ENCODE data around the gene CDH26.

CDH26 gene

GRCh38 chr20:59925359-59925758 lies 32.9 kb upstream of the CDH26 start:
- no peak overlapping the region for H3K9ac ChIP-seq (ENCODE audit: low read length)
- no peaks in the 10 kb centered on the region for H3K79me2 ChIP-seq (ENCODE audit: low read length)
- H3K9me2 ChIP-seq (replicated peaks; ENCODE audit: insufficient read depth, low read length) = no peaks in the 10 kb centered on the region
- no peaks in the 10 kb centered on the region for H3K36me3 ChIP-seq (replicated peaks; ENCODE audit: insufficient read depth, low read length)
- no peak overlapping the region for H2AFZ ChIP-seq (ENCODE audit: low read length)
- H3K27me3 ChIP-seq (replicated peaks; ENCODE audit: insufficient read depth, low read length) = no peaks in the 10 kb centered on the region
- TF ChIP-seq EZH2phosphoT487 (IDR thresholded peaks at IDR 0.05; ENCODE audit: low read length) (no peak), EZH2 (optimal IDR thresholded peaks at IDR 0.05; ENCODE audit: low read depth, low read length) (no peak), CTCF (IDR thresholded peaks at IDR 0.05; ENCODE audit: low read length) (no peak)
- H4K20me1 ChIP-seq (ENCODE audit: insufficient read depth, low read length) = no peaks in the 10 kb centered on the region
- no peak overlapping the region for H3K4me3 ChIP-seq (ENCODE audit: low read length)
- H3K4me2 ChIP-seq (ENCODE audit: low read depth, low read length) = no peak overlapping the region
- no peaks in the 10 kb centered on the region for H3K9me3 ChIP-seq (replicated peaks; ENCODE audit: insufficient read depth, low read length)
- H3K27ac ChIP-seq (ENCODE audit: low read length) = no peak overlapping the region
- DNase-seq = no peak
- peaks cover 29% of the 10 kb centered on the region for H3K4me1 ChIP-seq (ENCODE audit: low read length)
- 0 out of 2 replicates have a peak, but pooled peaks cover 5% of the 10 kb centered on the region for H3F3A ChIP-seq (ENCODE audit: insufficient read depth, low read length)

GRCh38 chr20:59925899-59926298 lies 32.3 kb upstream of the CDH26 start:
- TF ChIP-seq CTCF (IDR thresholded peaks at IDR 0.05; ENCODE audit: low read length) (no peak), EZH2 (optimal IDR thresholded peaks at IDR 0.05; ENCODE audit: low read depth, low read length) (no peak), EZH2phosphoT487 (IDR thresholded peaks at IDR 0.05; ENCODE audit: low read length) (no peak)
- Histone ChIP-seq H3K9ac (ENCODE audit: low read length) (no peak overlapping the region), H3F3A (ENCODE audit: insufficient read depth, low read length) (0 out of 2 replicates have a peak, but pooled peaks cover 5% of the 10 kb centered on the region), H3K4me3 (ENCODE audit: low read length) (no peak overlapping the region), H2AFZ (ENCODE audit: low read length) (no peak overlapping the region), H3K9me3 (replicated peaks; ENCODE audit: insufficient read depth, low read length) (no peaks in the 10 kb centered on the region), H3K27me3 (replicated peaks; ENCODE audit: insufficient read depth, low read length) (no peaks in the 10 kb centered on the region), H4K20me1 (ENCODE audit: insufficient read depth, low read length) (no peaks in the 10 kb centered on the region), H3K9me2 (replicated peaks; ENCODE audit: insufficient read depth, low read length) (no peaks in the 10 kb centered on the region), H3K4me2 (ENCODE audit: low read depth, low read length) (no peak overlapping the region), H3K27ac (ENCODE audit: low read length) (no peak overlapping the region), H3K36me3 (replicated peaks; ENCODE audit: insufficient read depth, low read length) (no peaks in the 10 kb centered on the region), H3K4me1 (ENCODE audit: low read length) (peaks cover 29% of the 10 kb centered on the region), H3K79me2 (ENCODE audit: low read length) (no peaks in the 10 kb centered on the region)
- no peak for DNase-seq

GRCh38 chr20:59931511-59932312 lies 26.5 kb upstream of the CDH26 start:
- TF ChIP-seq EZH2phosphoT487 (IDR thresholded peaks at IDR 0.05; ENCODE audit: low read length) (no peak), EZH2 (optimal IDR thresholded peaks at IDR 0.05; ENCODE audit: low read depth, low read length) (no peak), CTCF (IDR thresholded peaks at IDR 0.05; ENCODE audit: low read length) (no peak)
- Histone ChIP-seq H3K4me2 (ENCODE audit: low read depth, low read length) (no peak overlapping the region), H3K4me1 (ENCODE audit: low read length) (peaks cover 29% of the 10 kb centered on the region), H3K36me3 (replicated peaks; ENCODE audit: insufficient read depth, low read length) (no peaks in the 10 kb centered on the region), H3K9ac (ENCODE audit: low read length) (no peak overlapping the region), H2AFZ (ENCODE audit: low read length) (no peak overlapping the region), H3K9me3 (replicated peaks; ENCODE audit: insufficient read depth, low read length) (no peaks in the 10 kb centered on the region), H3F3A (ENCODE audit: insufficient read depth, low read length) (0 out of 2 replicates have a peak, but pooled peaks cover 5% of the 10 kb centered on the region), H3K4me3 (ENCODE audit: low read length) (no peak overlapping the region), H3K9me2 (replicated peaks; ENCODE audit: insufficient read depth, low read length) (no peaks in the 10 kb centered on the region), H3K27me3 (replicated peaks; ENCODE audit: insufficient read depth, low read length) (no peaks in the 10 kb centered on the region), H3K27ac (ENCODE audit: low read length) (no peak overlapping the region), H3K79me2 (ENCODE audit: low read length) (no peaks in the 10 kb centered on the region), H4K20me1 (ENCODE audit: insufficient read depth, low read length) (no peaks in the 10 kb centered on the region)
- no peak for DNase-seq
